Measurements from ENCODE around the gene WNT3A.

The WNT3A gene

GRCh38 chr1:228000416-228000815 lies 6.4 kb upstream of the WNT3A start:
- FAIRE-seq: no peak

- FAIRE-seq: no peak
Measured at GRCh38 chr1:228000836-228001563, 5.8 kb upstream of the WNT3A start.

GRCh38 chr1:228001738-228002535 lies 4.9 kb upstream of the WNT3A start:
- no peak for FAIRE-seq

- FAIRE-seq: no peak
Measured at GRCh38 chr1:228002792-228003191, 4.0 kb upstream of the WNT3A start.

GRCh38 chr1:228003461-228004330 lies 3.1 kb upstream of the WNT3A start:
- FAIRE-seq: no peak

GRCh38 chr1:228004331-228004855 lies 2.4 kb upstream of the WNT3A start:
- no peak for FAIRE-seq

GRCh38 chr1:228004856-228005462 lies 1.8 kb upstream of the WNT3A start:
- FAIRE-seq: no peak

GRCh38 chr1:228005511-228006033 lies 1.2 kb upstream of the WNT3A start:
- no peak for FAIRE-seq

- FAIRE-seq: no peak
Measured at GRCh38 chr1:228006034-228006785, 588 bp upstream of the WNT3A start.

GRCh38 chr1:228007049-228007800 lies 427 bp downstream of the WNT3A start:
- no peak for FAIRE-seq

GRCh38 chr1:228007801-228008341 lies 1.1 kb downstream of the WNT3A start:
- FAIRE-seq: no peak

GRCh38 chr1:228008391-228009115 lies 1.8 kb downstream of the WNT3A start:
- FAIRE-seq: no peak

GRCh38 chr1:228009116-228009827 lies 2.5 kb downstream of the WNT3A start:
- FAIRE-seq: no peak

- no peak for FAIRE-seq
Measured at GRCh38 chr1:228009828-228010775, 3.3 kb downstream of the WNT3A start.

GRCh38 chr1:228010921-228011320 lies 4.1 kb downstream of the WNT3A start:
- FAIRE-seq: no peak

- no peak for FAIRE-seq
Measured at GRCh38 chr1:228011721-228012311, 5.0 kb downstream of the WNT3A start.

- FAIRE-seq: no peak
Measured at GRCh38 chr1:228012555-228012954, 5.8 kb downstream of the WNT3A start.

All from TTC549 (cell line).